Naive thymus-derived CD8-positive, alpha-beta T cell (primary cell): ENCODE data around the gene PXMP2. TPM values are rescaled to one million over a fixed set of nuclear protein-coding genes. Genes with fewer than 3 reads are reported as not detected.
"Not testable (repeated sequence)": the region's sequence is repeated elsewhere in the genome, so short reads cannot be mapped to it uniquely, and the experiment has no call there.

ENCODE experiments used
- ATAC-seq, 2 donors: fragments of 150-1000 bp; cut with Tn5 transposase in 1 of 2; sonication (Bioruptor Pico), chemical (Tn5 transposase) in 1 of 2; 1 replicate in 1 of 2; 2 replicates in 1 of 2; pipeline ENCODE4 v1.10.0; 2021; ENCODE audit warnings: mild to moderate bottlenecking in 2 of 2, moderate library complexity in 2 of 2
- POLR2A ChIA-PET: fragments of 350-600 bp; sonication (Branson Sonifier 250); formaldehyde crosslinking; loops from one replicate; lab custom pipeline; 2021; ENCODE audit warnings: antibody characterized with exemption; lab: Charles Lee
- DNase-seq, 10 donors: peaks; one replicate each; pipeline versions ENCODE4 v3.0.0 to v3.0.0-alpha.2; 2020 to 2022
- H3K27ac Mint-ChIP-seq, 10 donors: one replicate each; pipeline ENCODE4 v1.8.0; 2020 to 2022; ENCODE audit warnings: mild to moderate bottlenecking in 10 of 10, mixed read lengths in 10 of 10, moderate library complexity in 4 of 10, inconsistent platforms in 1 of 10
- H3K27me3 Mint-ChIP-seq, 5 donors: one replicate each; pipeline ENCODE4 v1.8.0; 2021 to 2022; ENCODE audit warnings: mixed read lengths in 5 of 5
- H3K36me3 Mint-ChIP-seq, 3 donors: one replicate each; pipeline ENCODE4 v1.8.0; 2020 to 2022; ENCODE audit warnings: mixed read lengths in 3 of 3, mild to moderate bottlenecking in 2 of 3, inconsistent platforms in 1 of 3
- H3K4me1 Mint-ChIP-seq, 4 donors: one replicate each; pipeline ENCODE4 v1.8.0; 2021 to 2022; ENCODE audit warnings: mixed read lengths in 4 of 4
- H3K4me3 Mint-ChIP-seq, 10 donors: one replicate each; pipeline ENCODE4 v1.8.0; 2020 to 2022; ENCODE audit warnings: mild to moderate bottlenecking in 10 of 10, mixed read lengths in 10 of 10, moderate library complexity in 6 of 10, inconsistent platforms in 1 of 10
- H3K9me3 Mint-ChIP-seq, 9 donors: one replicate each; pipeline ENCODE4 v1.8.0; 2020 to 2022; ENCODE audit warnings: mixed read lengths in 9 of 9, mild to moderate bottlenecking in 3 of 9, inconsistent platforms in 1 of 9, moderate library complexity in 1 of 9
- polyA plus RNA-seq, 3 donors: library from polyadenylated mRNA; unstranded; fragments of 300-500 nt; fragmentation: Illumina TruSeq; gene quantifications; one replicate each; pipeline ENCODE4 v1.2.3, GENCODE V29; 2021
- total RNA-seq, 8 experiments: library from RNA in 2 of 8; stranded (reverse) in 2 of 8; gene quantifications; one replicate each; pipeline ENCODE4 v1.2.3 and lab custom pipeline; 2021 to 2026

PXMP2 gene
- total and polyA plus RNA-seq, 5 experiments from 2014 or later, result 3.8 to 16.4 (median 9.9) TPM

- DNase-seq (no peak), ATAC-seq (no peak)
- Mint-ChIP-seq H3K27me3 (no peaks in the 10 kb centered on the region), H3K9me3 (peaks cover 0 to 2% (median 0%) of the 10 kb centered on the region in 9 donors), H3K4me3 (no peak overlapping the region), H3K36me3 (peaks cover 14 to 91% (median 36%) of the 10 kb centered on the region in 3 donors), H3K27ac (no peak overlapping the region), H3K4me1 (peaks cover 0 to 5% (median 0%) of the 10 kb centered on the region in 4 donors)
- POLR2A ChIA-PET, result interaction anchor here (1.0 kb wide), 1 partner anchor 26 kb away, joined by 3 read pairs; the partner anchor contains the start of gene ANKLE2
These were observed 48.1 kb downstream of the PXMP2 start for GRCh38 chr12:132735496-132735895.

DNA sequence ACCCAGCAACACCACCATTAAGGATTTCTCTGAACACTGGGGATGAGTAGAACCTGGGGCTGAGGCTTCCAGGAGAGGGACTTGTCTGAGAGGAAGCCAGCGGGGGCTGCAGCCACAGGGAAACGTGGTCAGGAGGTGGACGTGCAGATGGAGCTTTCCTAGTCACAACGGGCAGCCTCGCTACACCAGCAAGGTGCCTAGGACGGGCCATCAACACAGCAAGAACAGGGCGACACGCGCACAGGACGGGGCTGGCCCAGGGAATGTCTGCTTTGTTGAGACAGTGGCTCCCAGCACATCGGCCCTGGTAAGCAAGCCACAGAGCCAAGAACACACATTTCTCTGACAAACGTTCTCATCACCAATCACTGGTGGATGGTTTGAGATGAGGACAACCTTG is 49.0 kb downstream of the PXMP2 start:
- no peaks in the 10 kb centered on the region for H3K27me3 Mint-ChIP-seq
- H3K4me3 Mint-ChIP-seq, result no peak overlapping the region
- POLR2A ChIA-PET, result no interaction called here
- DNase-seq (no peak), ATAC-seq (no peak)
- H3K36me3 Mint-ChIP-seq, result peaks cover 14 to 96% (median 35%) of the 10 kb centered on the region in 3 donors
- H3K4me1 Mint-ChIP-seq, result peaks cover 0 to 5% (median 0%) of the 10 kb centered on the region in 4 donors
- H3K27ac Mint-ChIP-seq, result peak overlapping the region in 3 of 10 donors; percentile 13 to 35 (median 31)
- H3K9me3 Mint-ChIP-seq, result peaks cover 0 to 2% (median 0%) of the 10 kb centered on the region in 9 donors

DNA sequence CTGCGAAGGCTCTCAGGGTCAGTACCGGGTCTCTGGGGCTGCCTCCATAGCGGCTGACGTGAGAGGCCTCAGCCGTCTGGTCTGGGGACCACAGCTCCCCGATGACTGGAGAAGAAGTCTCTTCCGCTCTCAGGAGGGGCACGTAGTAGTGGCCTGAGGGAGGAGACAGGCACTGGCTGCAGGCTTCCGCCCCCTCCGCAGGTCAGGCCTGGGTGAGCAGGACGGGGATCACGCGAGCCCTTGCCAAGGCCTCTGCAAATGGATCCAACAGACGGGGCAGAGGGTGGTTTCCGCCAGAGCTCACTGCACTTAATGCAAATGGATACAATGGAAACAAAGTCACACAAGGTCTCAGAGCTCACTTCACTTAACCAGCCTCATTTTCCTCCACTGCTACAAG is 49.5 kb downstream of the PXMP2 start:
- ATAC-seq, result no peak
- Mint-ChIP-seq H3K4me3 (no peak overlapping the region), H3K36me3 (peaks cover 11 to 96% (median 31%) of the 10 kb centered on the region in 3 donors), H3K9me3 (no peaks in the 10 kb centered on the region), H3K4me1 (peaks cover 0 to 1% (median under 1%) of the 10 kb centered on the region in 4 donors), H3K27ac (peak overlapping the region in 1 of 10 donors; percentile 31), H3K27me3 (no peaks in the 10 kb centered on the region)
- DNase-seq, result no peak
- POLR2A ChIA-PET, result no interaction called here

DNA sequence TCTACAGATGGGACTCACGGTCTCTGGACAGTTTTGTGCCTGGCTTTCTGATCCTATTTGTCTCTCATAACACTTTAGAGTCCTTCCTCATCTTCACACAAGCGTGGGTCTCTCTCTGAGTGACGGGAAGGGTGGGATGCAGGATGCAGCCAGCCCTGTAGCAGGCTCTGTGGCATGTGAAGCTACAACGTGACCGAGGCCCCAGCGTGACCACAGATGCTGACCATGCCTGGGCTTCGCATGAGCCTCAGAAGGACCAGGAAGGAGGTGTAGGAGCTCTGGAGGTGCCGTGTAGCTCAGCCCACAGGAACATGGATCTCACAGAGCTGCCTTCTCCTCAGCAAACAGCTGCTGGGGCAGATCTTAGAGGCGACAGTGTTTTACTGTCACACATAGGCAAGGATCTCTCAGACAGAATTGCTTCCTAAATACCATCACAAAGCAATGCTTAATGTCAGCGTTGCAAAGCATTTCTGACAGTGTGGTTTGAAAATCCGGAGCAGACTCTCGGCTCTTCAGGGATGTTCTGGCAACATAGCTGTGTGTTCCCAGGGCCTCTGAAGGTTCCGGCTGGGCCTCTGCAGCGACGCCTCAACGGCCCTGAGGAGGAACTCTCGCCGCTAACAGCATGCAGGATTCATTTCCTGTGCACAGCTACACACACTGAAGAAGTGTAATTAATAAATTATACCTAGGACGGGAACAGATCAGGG is 52.4 kb downstream of the PXMP2 start:
- ATAC-seq (no peak), DNase-seq (no peak)
- peaks cover 7 to 16% (median 11%) of the 10 kb centered on the region in 4 donors for H3K4me1 Mint-ChIP-seq
- H3K9me3 Mint-ChIP-seq, result no peaks in the 10 kb centered on the region
- H3K36me3 Mint-ChIP-seq, result peaks cover 14 to 93% (median 19%) of the 10 kb centered on the region in 3 donors
- no peak overlapping the region for H3K27ac Mint-ChIP-seq
- POLR2A ChIA-PET, result no interaction called here
- H3K4me3 Mint-ChIP-seq, result no peak overlapping the region
- no peaks in the 10 kb centered on the region for H3K27me3 Mint-ChIP-seq

DNA sequence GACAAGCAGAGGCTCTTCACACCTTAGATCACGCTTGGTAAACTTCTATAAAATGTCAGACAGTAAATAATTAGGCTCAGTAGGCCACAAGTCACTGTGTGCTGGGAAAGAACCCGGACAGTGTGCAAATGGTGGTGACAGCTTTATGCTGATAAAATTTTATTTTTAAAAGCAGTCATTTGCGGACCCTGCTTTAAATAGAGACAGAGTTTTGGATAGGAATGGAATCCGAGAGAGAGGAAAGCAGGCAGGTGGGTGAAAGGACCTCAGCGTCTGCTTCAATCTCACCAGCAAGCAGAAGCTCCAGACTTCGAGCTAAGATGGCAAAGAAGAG is 52.9 kb downstream of the PXMP2 start:
- Mint-ChIP-seq H3K27me3 (no peaks in the 10 kb centered on the region), H3K4me3 (no peak overlapping the region), H3K36me3 (peaks cover 14 to 93% (median 19%) of the 10 kb centered on the region in 3 donors), H3K9me3 (no peaks in the 10 kb centered on the region), H3K27ac (no peak overlapping the region), H3K4me1 (peaks cover 7 to 16% (median 11%) of the 10 kb centered on the region in 4 donors)
- POLR2A ChIA-PET, result no interaction called here
- no peak for DNase-seq
- ATAC-seq, result no peak

GRCh38 chr12:132740652-132741051 is 53.3 kb downstream of the PXMP2 start:
- H3K27ac Mint-ChIP-seq, result peak overlapping the region in 2 of 10 donors; percentile 47 to 49
- peaks cover 7 to 17% (median 11%) of the 10 kb centered on the region in 4 donors for H3K4me1 Mint-ChIP-seq
- ATAC-seq (no peak), DNase-seq (no peak)
- POLR2A ChIA-PET, result no interaction called here
- no peaks in the 10 kb centered on the region for H3K9me3 Mint-ChIP-seq
- peaks cover 14 to 93% (median 21%) of the 10 kb centered on the region in 3 donors for H3K36me3 Mint-ChIP-seq
- peak overlapping the region in 1 of 10 donors; percentile 34 for H3K4me3 Mint-ChIP-seq
- no peaks in the 10 kb centered on the region for H3K27me3 Mint-ChIP-seq

DNA sequence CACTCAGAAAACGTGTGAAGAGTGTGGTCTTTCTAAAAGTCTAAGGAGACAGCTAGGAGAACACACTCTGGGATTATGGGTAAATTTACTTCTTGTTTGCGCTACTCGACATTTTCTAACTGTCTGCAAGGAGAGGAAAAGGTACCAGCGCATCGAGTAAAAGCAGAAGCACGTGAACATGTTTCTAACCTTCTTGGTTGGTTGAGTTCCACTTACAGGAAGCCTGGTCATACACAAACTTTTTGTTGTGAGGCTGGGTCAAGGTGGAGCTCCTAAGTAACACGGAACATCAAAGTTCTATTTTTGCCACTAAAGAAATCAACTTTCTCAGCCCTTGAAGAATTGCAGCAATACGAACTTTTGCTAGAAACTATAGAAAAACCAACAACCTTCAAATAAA is 54.2 kb downstream of the PXMP2 start:
- H3K4me3 Mint-ChIP-seq, result no peak overlapping the region

DNA sequence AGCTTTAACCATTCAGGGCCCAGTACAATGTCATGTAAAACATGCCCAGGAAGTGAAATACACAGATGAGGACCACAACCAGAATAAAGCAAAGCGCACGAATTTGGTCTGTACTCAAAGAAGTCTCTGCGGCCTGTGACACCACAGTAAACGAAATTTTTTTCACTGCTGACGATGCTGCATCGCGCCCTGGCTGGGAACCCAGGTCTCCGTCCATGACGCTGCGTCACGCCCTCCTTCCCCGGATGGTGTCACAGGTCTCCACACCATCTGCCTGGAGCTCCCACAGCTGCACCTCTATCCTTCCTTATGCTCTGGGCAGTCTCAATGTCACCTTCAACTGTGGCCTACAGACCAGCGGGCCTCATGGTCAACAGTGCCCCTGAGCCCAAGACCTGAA is 56.4 kb downstream of the PXMP2 start:
- no peaks in the 10 kb centered on the region for H3K27me3 Mint-ChIP-seq
- no peak for ATAC-seq
- no peak overlapping the region for H3K4me3 Mint-ChIP-seq
- H3K36me3 Mint-ChIP-seq, result peaks cover 14 to 94% (median 31%) of the 10 kb centered on the region in 3 donors
- H3K4me1 Mint-ChIP-seq, result peaks cover 7 to 20% (median 12%) of the 10 kb centered on the region in 4 donors
- no peak for DNase-seq
- H3K9me3 Mint-ChIP-seq, result no peaks in the 10 kb centered on the region
- POLR2A ChIA-PET, result no interaction called here
- peak overlapping the region in 1 of 10 donors; percentile 48 for H3K27ac Mint-ChIP-seq

More for the DNA sequence above, 54.2 kb downstream of the PXMP2 start:
- peak overlapping the region in 1 of 10 donors; percentile 61 for H3K27ac Mint-ChIP-seq
- peaks cover 14 to 92% (median 27%) of the 10 kb centered on the region in 3 donors for H3K36me3 Mint-ChIP-seq
- POLR2A ChIA-PET, result interaction anchor here (0.6 kb wide), 1 partner anchor 8 kb away, joined by 6 read pairs; no protein-coding TSS in a partner anchor
- no peaks in the 10 kb centered on the region for H3K9me3 Mint-ChIP-seq
- ATAC-seq (no peak), DNase-seq (no peak)
- H3K4me1 Mint-ChIP-seq, result peaks cover 7 to 17% (median 11%) of the 10 kb centered on the region in 4 donors
- H3K27me3 Mint-ChIP-seq, result no peaks in the 10 kb centered on the region

GRCh38 chr12:132746613-132747012 is 59.2 kb downstream of the PXMP2 start:
- H3K4me3 Mint-ChIP-seq, result no peak overlapping the region
- H3K27ac Mint-ChIP-seq, result peak overlapping the region in 1 of 10 donors; percentile 15
- peaks cover 7 to 20% (median 12%) of the 10 kb centered on the region in 4 donors for H3K4me1 Mint-ChIP-seq
- no peaks in the 10 kb centered on the region for H3K27me3 Mint-ChIP-seq
- no peaks in the 10 kb centered on the region for H3K9me3 Mint-ChIP-seq
- H3K36me3 Mint-ChIP-seq, result peaks cover 14 to 90% (median 22%) of the 10 kb centered on the region in 3 donors
- POLR2A ChIA-PET, result no interaction called here
- DNase-seq (no peak), ATAC-seq (no peak)

DNA sequence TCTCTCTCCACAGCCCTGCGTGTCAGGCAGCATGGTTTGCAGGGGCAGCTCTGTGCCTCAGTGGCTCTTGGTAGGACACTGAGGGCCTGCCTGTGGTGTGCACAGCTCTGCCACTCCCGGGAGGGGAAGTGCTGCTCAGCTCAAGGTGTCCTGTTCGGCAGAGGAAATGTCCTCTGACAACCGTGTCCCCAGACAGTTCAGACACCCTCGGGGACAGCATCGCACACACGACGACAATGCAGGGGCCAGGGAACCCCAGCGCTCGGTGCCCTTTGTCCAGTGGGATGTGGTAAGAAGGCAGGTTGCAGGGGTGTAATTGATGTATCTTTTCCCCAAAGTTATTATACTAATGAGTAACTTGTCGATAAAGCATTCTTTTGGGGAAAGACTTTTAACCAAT is 60.0 kb downstream of the PXMP2 start:
- H3K4me3 Mint-ChIP-seq, result no peak overlapping the region
- H3K27ac Mint-ChIP-seq, result peak overlapping the region in 1 of 10 donors; percentile 56
- H3K4me1 Mint-ChIP-seq, result peaks cover 6 to 19% (median 12%) of the 10 kb centered on the region in 4 donors
- POLR2A ChIA-PET, result no interaction called here
- H3K36me3 Mint-ChIP-seq, result peaks cover 7 to 87% (median 22%) of the 10 kb centered on the region in 3 donors
- no peaks in the 10 kb centered on the region for H3K9me3 Mint-ChIP-seq
- no peak for DNase-seq
- no peak for ATAC-seq
- H3K27me3 Mint-ChIP-seq, result no peaks in the 10 kb centered on the region

DNA sequence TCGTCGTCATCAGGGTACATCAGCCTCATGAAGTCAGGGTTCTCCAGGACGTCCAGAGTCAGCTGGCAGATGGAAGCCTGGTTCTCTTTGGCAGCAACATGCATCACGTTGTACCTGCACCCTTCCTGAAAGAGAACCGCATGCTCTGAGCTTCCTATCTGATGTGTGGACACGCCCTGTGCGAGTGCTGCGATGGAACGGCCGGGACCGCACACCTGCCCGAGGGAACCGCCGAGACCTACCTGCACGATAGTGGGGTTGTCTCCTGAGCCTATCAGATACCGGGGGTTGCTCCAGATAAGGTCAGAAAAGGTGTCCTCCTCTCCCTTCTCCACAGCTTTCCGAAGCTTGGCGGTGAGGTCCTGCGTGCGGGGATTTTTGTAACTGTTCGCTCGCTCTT is 60.5 kb downstream of the PXMP2 start:
- peaks cover 2 to 85% (median 19%) of the 10 kb centered on the region in 3 donors for H3K36me3 Mint-ChIP-seq
- POLR2A ChIA-PET, result no interaction called here
- H3K9me3 Mint-ChIP-seq, result no peaks in the 10 kb centered on the region
- peaks cover under 1 to 14% (median 7%) of the 10 kb centered on the region in 4 donors for H3K4me1 Mint-ChIP-seq
- no peak overlapping the region for H3K4me3 Mint-ChIP-seq
- no peaks in the 10 kb centered on the region for H3K27me3 Mint-ChIP-seq
- DNase-seq, result no peak
- ATAC-seq, result no peak
- H3K27ac Mint-ChIP-seq, result peak overlapping the region in 2 of 10 donors; percentile 29 to 38

DNA sequence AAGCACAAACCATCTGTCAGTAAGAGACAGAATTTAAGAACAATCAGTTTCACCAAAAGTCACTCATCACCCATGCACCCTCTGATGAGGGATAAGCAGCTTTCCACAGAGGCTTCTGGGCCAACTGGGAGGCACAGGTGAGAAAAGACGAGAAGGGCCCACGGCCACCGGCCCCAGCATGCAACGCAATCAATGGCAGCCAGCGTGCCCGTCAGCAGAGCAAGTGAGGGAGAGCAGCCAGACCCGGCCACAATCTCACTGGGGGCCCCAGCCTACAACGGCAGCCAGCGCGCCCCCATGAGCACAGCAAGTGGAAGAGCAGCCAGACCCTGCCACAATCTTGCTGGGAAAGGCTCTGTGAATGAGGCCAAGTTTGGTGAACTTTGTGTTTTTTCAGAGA is 60.9 kb downstream of the PXMP2 start:
- peaks cover 0 to 86% (median 16%) of the 10 kb centered on the region in 3 donors for H3K36me3 Mint-ChIP-seq
- no peak overlapping the region for H3K4me3 Mint-ChIP-seq
- no peaks in the 10 kb centered on the region for H3K27me3 Mint-ChIP-seq
- POLR2A ChIA-PET, result no interaction called here
- no peaks in the 10 kb centered on the region for H3K9me3 Mint-ChIP-seq
- no peak for DNase-seq
- peaks cover 0 to 11% (median 6%) of the 10 kb centered on the region in 4 donors for H3K4me1 Mint-ChIP-seq
- ATAC-seq, result no peak
- H3K27ac Mint-ChIP-seq, result peak overlapping the region in 2 of 10 donors; percentile 29 to 38

GRCh38 chr12:132753670-132754069 is 66.3 kb downstream of the PXMP2 start:
- not testable (repeated sequence) for H3K9me3 Mint-ChIP-seq, DNase-seq, ATAC-seq, H3K4me3 Mint-ChIP-seq, H3K4me1 Mint-ChIP-seq, H3K27me3 Mint-ChIP-seq, H3K27ac Mint-ChIP-seq
- POLR2A ChIA-PET, result interaction anchor here (0.6 kb wide), 1 partner anchor 66 kb away, joined by 3 read pairs; no protein-coding TSS in a partner anchor
- peaks cover 0 to 73% (median 3%) of the 10 kb centered on the region in 3 donors for H3K36me3 Mint-ChIP-seq
